WTC11 (cell line): ENCODE measurements around the gene CD22.

Source experiments
- ATF3 ChIP-seq: sonication (generic); formaldehyde crosslinking; conservative IDR thresholded peaks from 2 replicates; pipeline ENCODE4 v1.8.1; 2022; ENCODE audit warnings: mild to moderate bottlenecking, missing genetic modification reagents
- CTCF ChIP-seq: fragments of 200-600 bp; IDR thresholded peaks from 2 replicates; pipeline ENCODE4 v1.8.0; 2022; ENCODE audit warnings: antibody characterized with exemption
- FOXJ3 ChIP-seq: sonication (generic); formaldehyde crosslinking; IDR thresholded peaks from 2 replicates; pipeline ENCODE4 v1.9.0; 2021; ENCODE audit warnings: missing genetic modification reagents, mild to moderate bottlenecking, borderline replicate concordance
- GTF2I ChIP-seq: fragments of 250-450 bp; sonication (Bioruptor Pico); conservative IDR thresholded peaks from 2 replicates; pipeline ENCODE4 v1.4.0; 2021; ENCODE audit warnings: mild to moderate bottlenecking
- MAX ChIP-seq: sonication (generic); formaldehyde crosslinking; IDR thresholded peaks from 2 replicates; pipeline ENCODE4 v1.8.0; 2022; ENCODE audit warnings: mild to moderate bottlenecking, missing genetic modification reagents
- NR3C1 ChIP-seq: sonication (generic); formaldehyde crosslinking; conservative IDR thresholded peaks from 2 replicates; pipeline ENCODE4 v1.8.1; 2023; ENCODE audit warnings: low read depth, mild to moderate bottlenecking, missing genetic modification reagents
- PREB ChIP-seq: sonication (generic); formaldehyde crosslinking; IDR thresholded peaks from 2 replicates; pipeline ENCODE4 v1.8.1; 2022; ENCODE audit warnings: mild to moderate bottlenecking, missing genetic modification reagents, moderate library complexity, borderline replicate concordance
- TCF7 ChIP-seq: sonication (generic); formaldehyde crosslinking; IDR thresholded peaks from 2 replicates; pipeline ENCODE4 v1.8.0; 2022; ENCODE audit warnings: mild to moderate bottlenecking, low read depth, missing genetic modification reagents, moderate library complexity
- ZBTB21 ChIP-seq: sonication (generic); formaldehyde crosslinking; IDR thresholded peaks from 2 replicates; pipeline ENCODE4 v1.8.1; 2023; ENCODE audit warnings: mild to moderate bottlenecking, missing genetic modification reagents, borderline replicate concordance
- ZNF138 ChIP-seq: sonication (generic); formaldehyde crosslinking; conservative IDR thresholded peaks from 2 replicates; pipeline ENCODE4 v1.8.1; 2022; ENCODE audit warnings: mild to moderate bottlenecking, moderate library complexity, missing genetic modification reagents
- ZNF317 ChIP-seq: sonication (generic); formaldehyde crosslinking; IDR thresholded peaks from 2 replicates; pipeline ENCODE4 v1.8.1; 2023; ENCODE audit warnings: low read depth, mild to moderate bottlenecking, moderate library complexity, missing genetic modification reagents, borderline replicate concordance

- TF ChIP-seq NR3C1 (no peak), ZBTB21 (no peak), MAX (CRISPR knock-in tag) (no peak), FOXJ3 (no peak), ZNF138 (CRISPR knock-in tag) (no peak), ATF3 (no peak), TCF7 (no peak), CTCF (no peak), ZNF317 (CRISPR knock-in tag) (no peak), GTF2I (CRISPR knock-in tag) (no peak), PREB (no peak)
Observed at GRCh38 chr19:35370722-35371121, 41.7 kb downstream of the CD22 start, which contains the start of gene GPR42.
